ENCODE data around the gene PSMB3. TPM values are rescaled to one million over a fixed set of nuclear protein-coding genes. Genes with fewer than 3 reads are reported as not detected.

Gene PSMB3
- total and polyA plus RNA-seq, 2 experiments from 2014 or later: 166 to 379 TPM

DNA sequence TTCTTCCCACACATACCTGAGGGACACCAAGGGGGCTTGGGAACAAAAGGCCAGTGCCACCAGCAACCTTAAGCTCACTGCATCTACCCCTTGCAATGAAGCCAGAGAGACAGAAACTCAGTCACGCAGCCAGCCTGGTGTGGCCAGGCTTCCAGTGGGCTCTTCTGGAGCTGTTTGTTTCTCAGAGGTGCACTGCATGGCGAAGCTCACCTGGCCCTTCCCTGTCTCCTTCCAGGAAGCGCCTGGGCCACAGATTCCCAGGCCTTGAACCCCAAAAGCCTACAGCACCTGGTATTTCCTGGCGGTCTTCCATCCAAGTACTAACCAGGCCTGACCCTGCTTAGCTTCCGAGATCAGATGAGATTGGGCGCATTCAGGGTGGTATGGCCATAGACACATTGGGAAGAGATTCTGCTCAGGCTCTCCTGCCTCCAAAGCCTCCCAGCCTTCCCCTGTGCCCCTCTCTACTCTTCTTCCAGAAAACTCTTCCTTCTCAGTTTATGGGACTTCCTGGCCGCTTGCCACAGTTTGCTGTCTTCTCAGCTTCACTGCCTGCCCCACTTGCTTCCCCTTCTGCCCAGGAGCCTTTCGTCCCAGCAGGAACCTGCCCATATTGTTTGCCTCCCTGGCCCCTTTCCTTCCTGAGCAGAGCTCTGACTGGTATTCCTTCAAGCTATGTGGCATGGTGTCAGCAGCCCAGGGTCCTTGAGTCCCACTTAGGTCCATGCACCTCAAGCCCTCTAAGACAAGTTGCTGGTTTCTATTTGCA is 20.8 kb upstream of the PSMB3 start:
- no peaks in the 10 kb centered on the region for H3K4me1 ChIP-seq (ENCODE audit: low read depth)
- no peaks in the 10 kb centered on the region for H3K27me3 ChIP-seq
- H3K27ac ChIP-seq: no peak overlapping the region
- TF ChIP-seq, protein P1, sequence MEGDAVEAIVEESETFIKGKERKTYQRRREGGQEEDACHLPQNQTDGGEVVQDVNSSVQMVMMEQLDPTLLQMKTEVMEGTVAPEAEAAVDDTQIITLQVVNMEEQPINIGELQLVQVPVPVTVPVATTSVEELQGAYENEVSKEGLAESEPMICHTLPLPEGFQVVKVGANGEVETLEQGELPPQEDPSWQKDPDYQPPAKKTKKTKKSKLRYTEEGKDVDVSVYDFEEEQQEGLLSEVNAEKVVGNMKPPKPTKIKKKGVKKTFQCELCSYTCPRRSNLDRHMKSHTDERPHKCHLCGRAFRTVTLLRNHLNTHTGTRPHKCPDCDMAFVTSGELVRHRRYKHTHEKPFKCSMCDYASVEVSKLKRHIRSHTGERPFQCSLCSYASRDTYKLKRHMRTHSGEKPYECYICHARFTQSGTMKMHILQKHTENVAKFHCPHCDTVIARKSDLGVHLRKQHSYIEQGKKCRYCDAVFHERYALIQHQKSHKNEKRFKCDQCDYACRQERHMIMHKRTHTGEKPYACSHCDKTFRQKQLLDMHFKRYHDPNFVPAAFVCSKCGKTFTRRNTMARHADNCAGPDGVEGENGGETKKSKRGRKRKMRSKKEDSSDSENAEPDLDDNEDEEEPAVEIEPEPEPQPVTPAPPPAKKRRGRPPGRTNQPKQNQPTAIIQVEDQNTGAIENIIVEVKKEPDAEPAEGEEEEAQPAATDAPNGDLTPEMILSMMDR (IDR thresholded peaks at IDR 0.05; ENCODE audit: low read depth, low read length): no peak
- no peaks in the 10 kb centered on the region for H3K36me3 ChIP-seq
- no peak for DNase-seq (ENCODE audit: low read depth in 1 of 2, low spot score in 1 of 2)
- no peaks in the 10 kb centered on the region for H3K9me3 ChIP-seq (ENCODE audit: low read depth)
- H3K4me3 ChIP-seq: no peak overlapping the region

DNA sequence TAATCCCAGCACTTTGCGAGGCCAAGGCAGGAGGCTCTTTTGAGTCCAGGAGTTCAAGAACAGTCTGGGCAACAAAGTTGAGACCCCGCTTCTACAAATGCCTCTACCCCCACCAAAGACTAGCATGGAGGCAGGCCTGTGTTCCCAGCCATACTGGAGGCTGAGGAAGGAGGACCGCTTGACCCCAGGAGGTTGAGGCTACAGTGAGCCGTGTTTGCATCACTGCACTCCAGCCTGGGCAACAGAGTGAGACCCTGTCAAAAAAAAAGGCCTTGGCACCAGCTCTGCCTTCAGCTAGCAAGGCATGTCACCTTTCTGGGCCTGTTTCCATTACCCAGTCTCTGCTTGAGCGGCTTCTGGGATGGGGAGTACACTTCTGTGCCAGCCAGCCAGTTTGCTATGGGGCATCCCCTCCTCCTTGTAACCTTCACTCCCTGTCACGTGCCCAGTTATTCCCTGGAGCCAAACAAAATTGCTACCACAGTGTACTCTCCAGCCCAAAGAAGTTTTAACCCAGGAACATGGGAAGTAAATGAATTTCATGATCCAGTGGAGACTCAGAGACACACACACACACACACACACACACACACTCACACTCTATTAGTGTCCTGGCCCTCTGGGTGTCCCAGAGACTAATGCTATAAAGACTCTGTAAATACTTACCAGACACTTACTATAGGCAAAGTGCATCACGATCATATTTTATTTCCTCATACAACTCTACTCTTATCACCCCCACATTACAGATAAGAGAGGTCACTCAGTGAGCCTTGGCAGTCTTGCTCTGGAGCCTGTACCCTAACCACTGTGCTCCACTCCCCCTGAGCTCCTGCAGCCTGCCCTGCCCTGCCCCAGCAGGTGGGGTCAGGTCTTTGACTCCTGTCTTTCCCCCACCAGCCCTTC is 19.9 kb upstream of the PSMB3 start:
- Histone ChIP-seq H3K4me1 (ENCODE audit: low read depth) (no peaks in the 10 kb centered on the region), H3K27me3 (no peaks in the 10 kb centered on the region), H3K36me3 (no peaks in the 10 kb centered on the region), H3K9me3 (ENCODE audit: low read depth) (no peaks in the 10 kb centered on the region), H3K27ac (no peak overlapping the region), H3K4me3 (no peak overlapping the region)
- TF ChIP-seq, protein P1 (IDR thresholded peaks at IDR 0.05; ENCODE audit: low read depth, low read length): no peak
- no peak for DNase-seq (ENCODE audit: low read depth in 1 of 2, low spot score in 1 of 2)

DNA sequence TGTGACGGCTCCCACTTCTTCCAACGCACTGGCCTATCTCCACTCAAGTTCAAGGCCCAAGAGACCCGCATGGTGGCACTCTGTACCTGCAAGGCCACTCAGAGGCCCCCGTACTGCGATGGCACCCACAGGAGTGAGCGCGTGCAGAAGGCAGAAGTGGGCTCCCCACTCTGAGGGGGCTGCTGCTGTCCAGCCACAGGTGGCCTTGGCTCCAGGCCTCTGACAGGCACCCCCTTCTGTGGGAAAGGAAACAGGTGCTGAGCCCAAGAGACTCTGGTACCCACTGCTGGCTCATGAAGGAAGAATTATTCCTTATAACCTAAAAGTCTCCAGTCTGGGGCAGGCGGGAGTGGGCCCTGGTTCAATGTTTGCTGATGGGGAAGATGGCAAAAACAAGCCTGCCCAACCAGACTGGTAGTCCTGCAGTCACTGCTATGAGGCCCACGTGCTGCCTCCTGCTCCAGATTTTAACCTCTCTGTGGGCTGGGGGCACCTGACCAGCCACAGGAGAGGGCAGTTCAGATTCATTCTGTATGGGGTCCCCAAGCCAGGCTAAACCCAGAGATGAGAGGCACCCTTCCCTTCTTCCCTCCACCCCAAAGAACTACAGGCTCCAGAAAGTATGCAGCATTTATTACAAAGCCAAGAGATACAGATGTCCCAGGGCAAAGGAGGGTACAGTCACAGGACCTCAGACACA is 19.1 kb upstream of the PSMB3 start:
- H3K36me3 ChIP-seq: peaks cover 6% of the 10 kb centered on the region
- H3K4me3 ChIP-seq: no peak overlapping the region
- TF ChIP-seq, protein P1 (IDR thresholded peaks at IDR 0.05; ENCODE audit: low read depth, low read length): no peak
- no peaks in the 10 kb centered on the region for H3K27me3 ChIP-seq
- DNase-seq (ENCODE audit: low read depth in 1 of 2, low spot score in 1 of 2): no peak
- no peaks in the 10 kb centered on the region for H3K9me3 ChIP-seq (ENCODE audit: low read depth)
- no peaks in the 10 kb centered on the region for H3K4me1 ChIP-seq (ENCODE audit: low read depth)
- no peak overlapping the region for H3K27ac ChIP-seq

DNA sequence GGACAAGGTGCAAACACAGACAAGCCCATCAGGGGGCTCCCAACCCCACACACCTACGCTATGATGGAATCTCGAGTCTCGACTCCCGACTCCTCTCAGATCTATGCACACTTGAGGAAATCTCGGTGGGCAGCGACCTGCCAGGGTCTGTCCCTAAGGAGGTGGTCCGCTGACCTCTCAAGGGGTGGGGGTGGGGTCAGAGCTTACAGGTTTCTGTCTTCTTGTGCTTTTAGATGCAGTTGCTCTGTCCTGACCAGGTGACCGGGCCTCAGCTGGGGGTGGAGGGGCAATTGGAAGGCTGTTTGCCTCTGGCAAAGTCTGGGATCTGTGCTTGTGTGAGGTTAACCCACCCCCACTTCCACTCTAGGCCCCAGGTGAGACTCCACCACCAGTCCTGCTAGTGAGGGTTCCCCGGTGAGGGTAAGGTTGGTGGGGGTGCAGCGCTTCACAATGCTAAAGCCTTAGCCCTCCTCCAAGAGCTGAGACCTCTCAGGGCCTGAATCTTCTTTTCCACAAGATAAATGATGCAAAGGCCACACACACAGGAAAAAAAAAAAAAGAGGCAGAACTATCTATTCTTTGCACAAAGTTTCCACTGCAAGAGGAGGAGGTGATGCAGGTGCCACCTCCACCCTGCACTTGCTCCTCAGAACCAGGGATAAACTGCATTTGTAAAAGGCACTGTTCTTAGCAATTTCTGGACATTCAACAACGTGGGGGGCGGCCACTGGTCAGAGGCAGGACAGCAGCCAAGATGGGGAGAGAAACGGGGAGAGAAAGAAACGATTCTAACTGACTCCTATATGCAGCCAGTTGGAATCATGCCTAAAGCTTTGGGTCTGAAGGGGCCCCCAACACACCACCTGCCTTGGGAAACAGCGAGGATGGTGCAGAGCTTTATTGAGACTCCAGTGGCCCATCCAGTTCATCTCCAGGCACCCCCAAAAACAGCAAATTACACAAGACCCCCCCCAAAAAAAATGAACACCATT is 18.3 kb upstream of the PSMB3 start:
- Histone ChIP-seq H3K27me3 (no peaks in the 10 kb centered on the region), H3K4me3 (no peak overlapping the region), H3K36me3 (peaks cover 13% of the 10 kb centered on the region), H3K4me1 (ENCODE audit: low read depth) (no peaks in the 10 kb centered on the region), H3K27ac (no peak overlapping the region), H3K9me3 (ENCODE audit: low read depth) (no peaks in the 10 kb centered on the region)
- TF ChIP-seq, protein P1 (IDR thresholded peaks at IDR 0.05; ENCODE audit: low read depth, low read length): peak; percentile 17
- no peak for DNase-seq (ENCODE audit: low read depth in 1 of 2, low spot score in 1 of 2)

Measured in cardiac muscle cell (in vitro differentiated cells and primary cell).